ENCODE data around the gene ANO9. TPM values are rescaled to one million over a fixed set of nuclear protein-coding genes. Genes with fewer than 3 reads are reported as not detected.

Gene ANO9
- total RNA-seq, 1 experiment from 2014 or later: not detected

DNA sequence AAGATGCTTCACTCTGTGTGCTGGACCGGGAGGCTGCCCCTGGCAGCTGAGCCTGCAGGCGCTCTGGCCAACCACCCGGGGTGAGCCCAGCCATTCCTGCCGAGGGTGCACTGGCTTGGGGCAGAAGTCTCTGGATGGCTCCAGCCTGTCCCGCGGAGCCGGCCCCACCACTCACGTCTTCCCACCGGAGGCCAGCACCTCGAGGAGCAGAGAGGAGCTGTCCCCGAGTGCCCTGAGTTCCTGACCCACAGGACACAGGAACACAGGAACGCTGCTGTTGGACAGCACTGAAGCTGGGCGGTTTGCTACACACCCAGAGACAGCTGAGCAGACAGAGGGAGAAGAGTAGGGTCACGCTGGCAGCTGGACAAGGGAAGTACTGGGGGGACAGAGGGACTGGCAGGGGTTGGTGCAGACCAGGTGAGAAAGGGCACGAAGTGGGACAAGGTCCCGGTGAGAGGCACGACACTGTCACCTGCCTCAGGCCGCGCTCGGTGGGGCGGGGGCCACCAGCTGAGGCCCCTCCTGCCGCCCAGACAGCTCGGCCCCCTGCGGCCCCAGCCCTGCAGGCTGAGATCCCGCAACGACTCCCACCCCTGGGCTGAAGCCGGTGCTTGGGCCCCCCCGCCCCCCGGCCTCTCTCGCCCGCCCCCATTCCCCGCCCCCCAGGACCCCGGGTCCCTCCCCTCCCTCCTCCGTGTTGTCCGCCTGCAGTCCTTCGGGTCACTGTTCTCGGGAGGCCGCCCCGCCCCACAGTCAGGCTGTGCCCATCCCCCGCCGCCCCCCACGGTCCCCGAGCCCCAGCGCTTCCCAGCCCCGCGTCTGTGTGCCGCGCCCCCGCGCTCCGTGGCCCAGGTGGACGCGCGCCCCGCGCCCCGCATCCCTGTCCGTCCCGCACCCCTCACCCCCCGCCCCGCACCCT, 73.1 kb downstream of the ANO9 start:
- CTCF ChIA-PET: interaction anchor here (0.6 kb wide), 1 partner anchor 64 kb away, joined by 8 read pairs; no protein-coding TSS in a partner anchor
- H3K27me3 ChIP-seq (replicated peaks; ENCODE audit: insufficient read depth, low read depth, low read length, poor library complexity): no peaks in the 10 kb centered on the region
- intact Hi-C loops (cut with micrococcal nuclease; ENCODE audit: unreplicated experiment): no loop called here
- POLR2A ChIA-PET (ENCODE audit: low non-redundant PET): no interaction called here
- no peak for TF ChIP-seq EZH2 (IDR thresholded peaks at IDR 0.05; ENCODE audit: borderline replicate concordance, low read depth, low read length, poor library complexity, severe bottlenecking)
- TF ChIP-seq, protein P1, sequence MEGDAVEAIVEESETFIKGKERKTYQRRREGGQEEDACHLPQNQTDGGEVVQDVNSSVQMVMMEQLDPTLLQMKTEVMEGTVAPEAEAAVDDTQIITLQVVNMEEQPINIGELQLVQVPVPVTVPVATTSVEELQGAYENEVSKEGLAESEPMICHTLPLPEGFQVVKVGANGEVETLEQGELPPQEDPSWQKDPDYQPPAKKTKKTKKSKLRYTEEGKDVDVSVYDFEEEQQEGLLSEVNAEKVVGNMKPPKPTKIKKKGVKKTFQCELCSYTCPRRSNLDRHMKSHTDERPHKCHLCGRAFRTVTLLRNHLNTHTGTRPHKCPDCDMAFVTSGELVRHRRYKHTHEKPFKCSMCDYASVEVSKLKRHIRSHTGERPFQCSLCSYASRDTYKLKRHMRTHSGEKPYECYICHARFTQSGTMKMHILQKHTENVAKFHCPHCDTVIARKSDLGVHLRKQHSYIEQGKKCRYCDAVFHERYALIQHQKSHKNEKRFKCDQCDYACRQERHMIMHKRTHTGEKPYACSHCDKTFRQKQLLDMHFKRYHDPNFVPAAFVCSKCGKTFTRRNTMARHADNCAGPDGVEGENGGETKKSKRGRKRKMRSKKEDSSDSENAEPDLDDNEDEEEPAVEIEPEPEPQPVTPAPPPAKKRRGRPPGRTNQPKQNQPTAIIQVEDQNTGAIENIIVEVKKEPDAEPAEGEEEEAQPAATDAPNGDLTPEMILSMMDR (conservative IDR thresholded peaks at IDR 0.05; ENCODE audit: low read depth, low read length): no peak
- H3K4me1 ChIP-seq (ENCODE audit: insufficient read depth, low read length, poor library complexity, severe bottlenecking): peaks cover 9% of the 10 kb centered on the region
- BruUV-seq (replicated peaks): no TSS peak
- peak overlapping the region; percentile 31 for H3K4me3 ChIP-seq (ENCODE audit: low read depth, low read length, poor library complexity, severe bottlenecking)
- no peaks in the 10 kb centered on the region for H3K9me3 ChIP-seq (ENCODE audit: low read depth, low read length, poor library complexity, severe bottlenecking)
- DNase-seq (ENCODE audit: low spot score): no peak
- H3K27ac ChIP-seq (ENCODE audit: low read depth, low read length, poor library complexity, severe bottlenecking): no peak overlapping the region
- H3K36me3 ChIP-seq (ENCODE audit: insufficient read depth, low read length, poor library complexity, severe bottlenecking): no peaks in the 10 kb centered on the region

DNA sequence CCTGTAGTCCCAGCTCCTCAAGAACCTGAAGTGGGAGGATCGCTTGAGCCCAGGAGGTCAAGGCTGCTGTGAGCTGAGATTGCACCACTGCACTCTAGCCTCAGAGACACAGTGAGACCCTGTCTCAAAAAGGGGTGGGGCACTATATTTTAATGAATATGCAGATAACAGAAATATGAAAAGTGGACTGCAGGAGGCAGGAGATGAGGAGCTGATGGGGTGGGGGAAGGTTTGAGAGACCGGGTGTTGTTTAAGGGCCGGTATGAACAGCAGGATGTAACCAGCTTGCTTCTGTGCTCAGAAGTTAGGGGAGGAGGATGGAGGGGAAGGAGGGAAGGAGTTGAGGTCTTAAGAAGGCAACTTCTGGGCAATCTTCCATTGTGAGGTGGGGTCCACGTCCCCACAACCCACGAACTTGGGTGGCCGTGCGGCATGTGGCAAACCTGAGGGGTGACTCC, 73.8 kb downstream of the ANO9 start:
- H3K9me3 ChIP-seq (ENCODE audit: low read depth, low read length, poor library complexity, severe bottlenecking): no peaks in the 10 kb centered on the region
- peaks cover 9% of the 10 kb centered on the region for H3K4me1 ChIP-seq (ENCODE audit: insufficient read depth, low read length, poor library complexity, severe bottlenecking)
- no peak for TF ChIP-seq EZH2 (IDR thresholded peaks at IDR 0.05; ENCODE audit: borderline replicate concordance, low read depth, low read length, poor library complexity, severe bottlenecking)
- TF ChIP-seq, protein P1 (conservative IDR thresholded peaks at IDR 0.05; ENCODE audit: low read depth, low read length): no peak
- no peak overlapping the region for H3K4me3 ChIP-seq (ENCODE audit: low read depth, low read length, poor library complexity, severe bottlenecking)
- H3K27me3 ChIP-seq (replicated peaks; ENCODE audit: insufficient read depth, low read depth, low read length, poor library complexity): no peaks in the 10 kb centered on the region
- intact Hi-C loops (cut with micrococcal nuclease; ENCODE audit: unreplicated experiment): no loop called here
- DNase-seq (ENCODE audit: low spot score): no peak
- H3K27ac ChIP-seq (ENCODE audit: low read depth, low read length, poor library complexity, severe bottlenecking): no peak overlapping the region
- no TSS peak for BruUV-seq (replicated peaks)
- ChIA-PET CTCF (interaction anchor here (0.6 kb wide), 1 partner anchor 63 kb away, joined by 8 read pairs; no protein-coding TSS in a partner anchor), POLR2A (ENCODE audit: low non-redundant PET) (no interaction called here)
- H3K36me3 ChIP-seq (ENCODE audit: insufficient read depth, low read length, poor library complexity, severe bottlenecking): no peaks in the 10 kb centered on the region

Other genes with a start within 250 kb of the ANO9 start
- gene SCGB1C1, start 248.9 kb downstream of the ANO9 start, total RNA-seq (2021): not detected in 2 replicates
- 22.2 and 26.2 TPM in 2 replicates for gene BET1L, start 234.6 kb downstream of the ANO9 start, total RNA-seq (2021)
- gene RIC8A, start 234.3 kb downstream of the ANO9 start, total RNA-seq (2021): 78.2 and 88.2 TPM in 2 replicates
- 13.6 and 17.1 TPM in 2 replicates for gene SIRT3, start 205.7 kb downstream of the ANO9 start, total RNA-seq (2021)
- 195 and 199 TPM in 2 replicates for gene PSMD13, start 205.0 kb downstream of the ANO9 start, total RNA-seq (2021)
- gene NLRP6, start 163.6 kb downstream of the ANO9 start, total RNA-seq (2021): not detected in 2 replicates
- 5.4 and 8.6 TPM in 2 replicates for gene PGGHG, start 152.9 kb downstream of the ANO9 start, total RNA-seq (2021)
- gene IFITM5, start 142.5 kb downstream of the ANO9 start, total RNA-seq (2021): not detected in 2 replicates
- gene IFITM2, start 134.2 kb downstream of the ANO9 start, total RNA-seq (2021): 23.3 and 25.5 TPM in 2 replicates
- gene IFITM1, start 128.0 kb downstream of the ANO9 start, total RNA-seq (2021): 24.4 and 34.1 TPM in 2 replicates
- 87.6 and 99.8 TPM in 2 replicates for gene IFITM3, start 121.2 kb downstream of the ANO9 start, total RNA-seq (2021)
- 19.0 and 28.9 TPM in 2 replicates for gene B4GALNT4, start 72.5 kb downstream of the ANO9 start, total RNA-seq (2021)
- not detected in 2 replicates for gene PKP3, start 47.8 kb downstream of the ANO9 start, total RNA-seq (2021)
- gene SIGIRR, start 27.0 kb downstream of the ANO9 start, total RNA-seq (2021): 16.6 and 17.6 TPM in 2 replicates
- 33.5 and 37.6 TPM in 2 replicates for gene PTDSS2, start 8.3 kb upstream of the ANO9 start, total RNA-seq (2021)
- gene RNH1, start 65.2 kb upstream of the ANO9 start, total RNA-seq (2021): 94.6 and 95.4 TPM in 2 replicates
- gene HRAS, start 93.6 kb upstream of the ANO9 start, total RNA-seq (2021): 82.8 and 90.2 TPM in 2 replicates
- 2.1 and 2.5 TPM in 2 replicates for gene LRRC56, start 95.5 kb upstream of the ANO9 start, total RNA-seq (2021)
- 1.1 and 1.7 TPM in 2 replicates for gene LMNTD2, start 118.7 kb upstream of the ANO9 start, total RNA-seq (2021)
- 4.6 and 6.2 TPM in 2 replicates for gene RASSF7, start 119.0 kb upstream of the ANO9 start, total RNA-seq (2021)
- 40.2 and 43.0 TPM in 2 replicates for gene PHRF1, start 134.5 kb upstream of the ANO9 start, total RNA-seq (2021)
- 8.7 and 8.8 TPM in 2 replicates for gene IRF7, start 173.9 kb upstream of the ANO9 start, total RNA-seq (2021)
- not detected in 2 replicates for gene CDHR5, start 182.9 kb upstream of the ANO9 start, total RNA-seq (2021)
- 1.1 TPM in 1 of 2 replicates, not detected in the other for gene SCT, start 185.2 kb upstream of the ANO9 start, total RNA-seq (2021)
- 3.0 and 3.7 TPM in 2 replicates for gene DRD4, start 195.3 kb upstream of the ANO9 start, total RNA-seq (2021)